ENCODE results near the gene CENPVL3. TPM values are rescaled to one million over a fixed set of nuclear protein-coding genes. Genes with fewer than 3 reads are reported as not detected.

The CENPVL3 gene
- total RNA-seq, 2 donors from 2014 or later, result 2.4 to 3.5 TPM

- Mint-ChIP-seq H3K36me3 (ENCODE audit: low read depth) (no peaks in the 10 kb centered on the region), H3K4me1 (no peaks in the 10 kb centered on the region), H3K27ac (no peak overlapping the region), H3K4me3 (no peak overlapping the region), H3K27me3 (ENCODE audit: insufficient read depth) (peaks cover 2% of the 10 kb centered on the region), H3K9me3 (peaks cover 47% of the 10 kb centered on the region)
- H3K36me3 ChIP-seq (ENCODE audit: control insufficient read depth, insufficient read depth, low read length), result no peaks in the 10 kb centered on the region
- no peaks in the 10 kb centered on the region for H3K27me3 ChIP-seq (ENCODE audit: control insufficient read depth, insufficient read depth, low read length, poor library complexity, severe bottlenecking)
- no peaks in the 10 kb centered on the region for H3K9me3 ChIP-seq (ENCODE audit: control insufficient read depth, low read length)
- TF ChIP-seq, protein P1, sequence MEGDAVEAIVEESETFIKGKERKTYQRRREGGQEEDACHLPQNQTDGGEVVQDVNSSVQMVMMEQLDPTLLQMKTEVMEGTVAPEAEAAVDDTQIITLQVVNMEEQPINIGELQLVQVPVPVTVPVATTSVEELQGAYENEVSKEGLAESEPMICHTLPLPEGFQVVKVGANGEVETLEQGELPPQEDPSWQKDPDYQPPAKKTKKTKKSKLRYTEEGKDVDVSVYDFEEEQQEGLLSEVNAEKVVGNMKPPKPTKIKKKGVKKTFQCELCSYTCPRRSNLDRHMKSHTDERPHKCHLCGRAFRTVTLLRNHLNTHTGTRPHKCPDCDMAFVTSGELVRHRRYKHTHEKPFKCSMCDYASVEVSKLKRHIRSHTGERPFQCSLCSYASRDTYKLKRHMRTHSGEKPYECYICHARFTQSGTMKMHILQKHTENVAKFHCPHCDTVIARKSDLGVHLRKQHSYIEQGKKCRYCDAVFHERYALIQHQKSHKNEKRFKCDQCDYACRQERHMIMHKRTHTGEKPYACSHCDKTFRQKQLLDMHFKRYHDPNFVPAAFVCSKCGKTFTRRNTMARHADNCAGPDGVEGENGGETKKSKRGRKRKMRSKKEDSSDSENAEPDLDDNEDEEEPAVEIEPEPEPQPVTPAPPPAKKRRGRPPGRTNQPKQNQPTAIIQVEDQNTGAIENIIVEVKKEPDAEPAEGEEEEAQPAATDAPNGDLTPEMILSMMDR (conservative IDR thresholded peaks at IDR 0.05), result no peak
- no peak overlapping the region for H3K4me3 ChIP-seq (ENCODE audit: low read length)
- no peak overlapping the region for H3K27ac ChIP-seq (ENCODE audit: low read depth, low read length)
- no peak for DNase-seq
- H3K4me1 ChIP-seq (ENCODE audit: control insufficient read depth, insufficient read depth, low read length), result no peaks in the 10 kb centered on the region
- no peak overlapping the region for H3K9ac ChIP-seq (ENCODE audit: extremely low read depth, low read length, poor library complexity, severe bottlenecking)
- WGBS, 2 experiments (ENCODE audit: insufficient coverage in 1 of 2, insufficient read length in 1 of 2), result 93 to 94% methylated on average over 2 to 7 of the region's 7 CpGs
Observed at GRCh38 chrX:51598899-51599298, 19.8 kb downstream of the CENPVL3 start.

DNA sequence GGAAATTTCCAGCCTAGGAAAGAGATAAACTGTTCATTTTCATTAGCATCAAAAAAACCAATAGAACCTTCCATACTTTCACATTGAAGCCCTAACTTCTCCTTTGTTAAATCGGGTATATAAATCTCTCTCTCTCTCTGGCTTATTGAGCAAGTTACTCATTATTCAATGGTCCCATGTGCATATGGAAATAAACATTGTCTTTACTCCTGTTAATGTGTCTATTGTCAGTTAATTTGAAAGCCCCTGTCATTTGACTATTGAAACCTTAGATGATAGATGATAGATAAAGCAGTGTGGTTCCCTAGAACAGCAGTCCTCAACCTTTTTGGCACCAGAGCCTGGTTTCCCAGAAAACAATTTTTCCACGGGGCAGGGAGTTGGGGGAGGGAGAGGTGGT lies 46.8 kb downstream of the CENPVL3 start:
- H3K36me3 Mint-ChIP-seq (ENCODE audit: low read depth), result no peaks in the 10 kb centered on the region
- H3K4me1 ChIP-seq (ENCODE audit: control insufficient read depth, insufficient read depth, low read length), result no peaks in the 10 kb centered on the region
- no peak overlapping the region for H3K4me3 Mint-ChIP-seq
- H3K9me3 Mint-ChIP-seq, result peaks cover 34% of the 10 kb centered on the region
- H3K27ac Mint-ChIP-seq, result no peak overlapping the region
- no peaks in the 10 kb centered on the region for H3K27me3 ChIP-seq (ENCODE audit: control insufficient read depth, insufficient read depth, low read length, poor library complexity, severe bottlenecking)
- 88% methylated on average over 2 of the region's 2 CpGs; no CpG with 5 or more reads in 1 of the 2 experiments for WGBS, 2 experiments (ENCODE audit: insufficient coverage in 1 of 2, insufficient read length in 1 of 2)
- no peak overlapping the region for H3K4me3 ChIP-seq (ENCODE audit: low read length)
- no peak overlapping the region for H3K27ac ChIP-seq (ENCODE audit: low read depth, low read length)
- no peak for DNase-seq
- H3K4me1 Mint-ChIP-seq, result no peaks in the 10 kb centered on the region
- H3K9ac ChIP-seq (ENCODE audit: extremely low read depth, low read length, poor library complexity, severe bottlenecking), result no peak overlapping the region
- H3K27me3 Mint-ChIP-seq (ENCODE audit: insufficient read depth), result no peaks in the 10 kb centered on the region
- no peaks in the 10 kb centered on the region for H3K36me3 ChIP-seq (ENCODE audit: control insufficient read depth, insufficient read depth, low read length)
- no peaks in the 10 kb centered on the region for H3K9me3 ChIP-seq (ENCODE audit: control insufficient read depth, low read length)
- TF ChIP-seq, protein P1 (conservative IDR thresholded peaks at IDR 0.05), result no peak

DNA sequence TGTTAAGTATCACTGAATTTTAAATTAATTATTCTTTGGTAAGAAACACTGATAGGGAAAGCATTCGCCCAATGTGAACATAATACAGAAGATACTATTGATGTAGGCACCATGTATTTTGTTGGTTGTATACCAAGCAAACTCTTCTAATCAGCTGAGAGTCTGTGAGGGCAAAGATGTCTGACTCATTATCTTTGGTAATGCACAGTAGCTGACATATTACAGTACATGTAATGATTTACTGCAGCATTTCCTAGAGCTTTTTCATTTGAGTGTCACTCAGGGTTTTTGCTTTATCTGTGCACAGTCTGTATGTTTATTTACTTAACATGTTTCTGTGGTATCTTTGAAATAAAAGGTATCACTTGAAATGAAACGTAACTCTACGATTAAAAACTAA lies 49.2 kb downstream of the CENPVL3 start:
- Mint-ChIP-seq H3K36me3 (ENCODE audit: low read depth) (no peaks in the 10 kb centered on the region), H3K9me3 (peaks cover 29% of the 10 kb centered on the region), H3K27me3 (ENCODE audit: insufficient read depth) (no peaks in the 10 kb centered on the region), H3K4me1 (no peaks in the 10 kb centered on the region), H3K4me3 (no peak overlapping the region), H3K27ac (no peak overlapping the region)
- Histone ChIP-seq H3K36me3 (ENCODE audit: control insufficient read depth, insufficient read depth, low read length) (no peaks in the 10 kb centered on the region), H3K4me3 (ENCODE audit: low read length) (no peak overlapping the region), H3K4me1 (ENCODE audit: control insufficient read depth, insufficient read depth, low read length) (no peaks in the 10 kb centered on the region), H3K9ac (ENCODE audit: extremely low read depth, low read length, poor library complexity, severe bottlenecking) (no peak overlapping the region), H3K27me3 (ENCODE audit: control insufficient read depth, insufficient read depth, low read length, poor library complexity, severe bottlenecking) (no peaks in the 10 kb centered on the region), H3K9me3 (ENCODE audit: control insufficient read depth, low read length) (no peaks in the 10 kb centered on the region), H3K27ac (ENCODE audit: low read depth, low read length) (no peak overlapping the region)
- DNase-seq, result no peak
- TF ChIP-seq, protein P1 (conservative IDR thresholded peaks at IDR 0.05), result no peak
- WGBS, 2 experiments (ENCODE audit: insufficient coverage in 1 of 2, insufficient read length in 1 of 2), result 100% methylated on average over 1 of the region's 3 CpGs; no CpG with 5 or more reads in 1 of the 2 experiments
